GM19193 (cell line): ENCODE data around the gene OSTM1.

Experiments
- POLR2A ChIP-seq: IDR thresholded peaks from 4 replicates; pipeline ENCODE4 v1.6.1; 2011; ENCODE audit not compliant: insufficient read depth, insufficient read length; ENCODE audit errors: extremely low read depth

OSTM1 gene

DNA sequence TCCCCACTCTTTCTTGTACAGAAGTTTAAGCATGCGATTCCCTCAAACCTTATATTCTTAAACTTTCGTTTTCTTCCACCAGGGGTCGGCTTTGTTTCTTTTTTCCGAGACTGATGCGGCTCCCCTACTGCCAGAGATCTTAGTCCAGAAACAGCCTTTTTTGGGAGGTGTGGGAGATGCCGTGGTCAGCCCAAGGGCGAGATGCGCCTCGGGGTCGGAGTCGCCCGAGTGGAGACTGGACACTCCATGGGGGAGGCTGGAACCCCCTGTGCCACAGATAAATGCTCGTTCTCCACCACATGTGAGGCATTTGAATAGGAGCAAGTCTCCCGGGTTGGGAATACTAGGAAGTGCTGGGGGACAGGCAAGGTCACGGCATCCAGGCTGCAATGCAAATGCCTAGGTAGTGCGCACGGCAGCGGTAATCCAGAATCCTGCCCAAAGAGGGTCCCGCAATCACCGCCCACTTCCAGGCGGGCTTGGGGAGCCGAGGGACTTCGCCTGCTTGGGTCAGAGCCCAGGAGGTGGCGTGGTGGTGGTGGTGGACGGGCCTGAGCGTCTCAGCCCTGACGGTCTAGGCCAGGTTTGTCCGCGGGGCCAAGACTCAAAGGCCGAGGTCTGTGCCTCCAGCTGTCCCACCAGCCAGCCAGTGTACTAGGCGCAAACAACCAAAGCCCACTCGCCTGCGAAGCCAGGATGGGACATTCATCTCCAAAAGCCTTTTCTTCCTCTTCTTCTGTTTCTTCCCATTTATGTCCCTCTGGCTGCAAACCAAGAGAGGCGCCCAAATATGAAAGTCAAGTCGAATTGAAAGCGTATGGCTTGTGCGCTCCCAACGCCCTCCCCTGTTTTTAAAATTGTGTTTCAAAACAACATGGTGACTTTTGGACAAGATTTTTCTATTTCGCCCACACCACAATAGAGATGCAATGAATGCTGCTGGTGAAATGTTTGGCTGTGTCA lies 39.3 kb upstream of the OSTM1 start:
- no peak for TF ChIP-seq POLR2A

DNA sequence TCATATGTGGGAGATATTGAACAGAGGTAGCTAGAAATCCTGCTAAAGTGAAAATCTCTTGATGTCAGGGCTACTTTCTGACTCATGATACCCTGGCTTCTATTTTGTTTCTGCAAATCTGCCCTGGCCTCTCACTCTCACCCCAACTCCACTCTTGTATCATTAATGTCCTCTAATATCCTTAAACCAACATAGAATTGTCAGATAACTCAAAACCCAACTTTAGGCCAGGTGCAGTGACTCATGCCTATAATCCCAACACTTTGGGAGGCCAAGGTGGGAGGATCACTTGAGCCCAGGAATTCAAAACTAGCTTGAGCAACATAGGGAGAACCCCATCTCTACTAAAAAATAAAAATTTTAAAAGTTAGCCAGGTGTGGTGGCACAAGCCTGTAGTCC lies 33.8 kb upstream of the OSTM1 start:
- no peak for TF ChIP-seq POLR2A

DNA sequence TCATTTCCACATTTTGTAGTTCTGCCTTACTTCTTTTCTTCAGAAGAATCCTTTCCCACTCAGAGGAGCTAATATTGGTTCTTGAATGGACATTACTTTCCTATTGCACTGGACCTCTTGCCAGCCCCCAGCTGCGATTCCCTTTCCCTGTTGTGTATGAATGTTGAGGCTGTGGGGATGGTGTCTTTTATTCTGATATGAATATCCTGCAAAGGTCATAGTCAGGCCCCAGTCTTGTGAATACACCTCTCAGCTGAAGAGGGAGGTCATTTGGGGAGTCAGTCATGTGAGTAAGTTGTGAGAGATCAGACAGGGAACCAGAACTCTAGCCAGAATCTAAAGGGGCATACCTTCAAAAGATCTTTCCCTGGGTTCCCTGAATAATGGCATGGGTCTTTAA lies 32.6 kb upstream of the OSTM1 start:
- TF ChIP-seq POLR2A, result no peak

DNA sequence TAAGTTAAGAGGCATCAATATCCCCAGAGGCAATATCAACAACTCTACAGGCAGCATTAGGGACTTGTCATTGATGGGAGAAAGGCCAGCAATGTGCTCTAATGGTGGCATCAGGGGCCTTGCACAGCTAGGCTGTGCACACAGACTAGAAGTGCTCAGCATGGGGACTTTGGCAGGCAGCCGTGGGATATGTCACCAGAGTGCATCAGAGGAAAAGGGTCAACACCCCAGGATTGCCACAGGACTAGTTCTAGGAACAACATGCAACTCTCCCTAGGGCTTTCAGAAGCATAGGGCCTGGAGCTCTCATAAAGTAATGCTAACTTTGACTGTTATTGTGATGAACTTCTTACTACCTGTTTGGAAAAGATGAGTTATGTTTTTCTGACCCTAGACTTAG lies 32.2 kb upstream of the OSTM1 start:
- TF ChIP-seq POLR2A, result no peak

DNA sequence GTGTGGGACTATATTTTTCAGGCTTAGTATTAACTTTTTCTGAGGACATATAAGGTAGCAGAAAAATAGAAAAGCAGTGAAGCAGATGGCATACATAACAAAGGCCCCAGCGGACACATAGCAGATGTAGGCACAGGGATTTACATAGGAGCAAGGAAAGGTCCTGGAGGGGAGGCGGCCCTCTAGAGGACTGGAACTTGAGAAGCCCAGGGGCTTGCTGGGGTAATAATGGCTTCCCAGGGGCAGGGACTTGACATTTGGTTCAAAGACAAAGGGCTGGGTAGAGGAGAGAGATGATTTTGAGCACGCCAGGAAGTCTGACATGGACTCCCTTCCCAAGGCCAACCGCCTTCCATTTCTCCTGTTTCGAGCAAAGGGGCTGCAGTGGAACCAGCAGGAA lies 31.7 kb upstream of the OSTM1 start:
- TF ChIP-seq POLR2A, result no peak

DNA sequence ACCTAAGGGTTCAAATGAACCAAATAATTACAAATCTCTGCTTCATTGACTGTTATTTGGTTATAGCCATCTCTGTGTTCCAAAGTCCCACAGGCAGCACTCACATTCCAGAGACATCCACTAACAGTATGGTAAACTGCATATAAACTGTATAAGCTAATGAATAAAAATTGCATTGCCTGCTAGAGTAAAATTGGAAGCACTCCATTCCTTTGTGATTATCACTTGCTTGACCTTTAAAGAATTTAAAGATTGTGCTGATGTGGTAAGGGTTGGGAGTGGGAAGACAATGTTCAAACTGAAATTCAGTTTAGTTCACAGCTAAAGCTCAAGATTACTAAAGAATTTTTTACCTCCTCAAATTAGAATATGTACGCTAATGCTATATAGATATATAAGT lies 31.0 kb upstream of the OSTM1 start:
- TF ChIP-seq POLR2A, result no peak

DNA sequence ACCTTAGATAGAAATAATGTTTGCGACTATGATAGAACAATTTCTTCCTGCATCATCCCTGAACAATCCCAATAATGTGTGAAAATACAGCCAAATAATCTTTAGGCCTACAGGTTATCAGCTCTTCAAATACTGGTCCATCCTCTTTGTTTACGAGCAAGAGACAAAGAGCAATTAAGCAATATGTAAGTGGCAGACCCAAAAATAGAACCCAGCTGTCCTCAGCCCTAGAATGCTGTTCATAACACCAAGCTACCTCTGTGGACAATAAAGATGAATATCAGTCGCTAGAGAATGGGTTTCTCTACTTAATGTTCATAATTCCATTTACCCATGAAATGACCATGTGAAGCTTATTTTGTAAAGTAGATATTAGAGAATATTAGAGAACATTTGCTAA lies 28.4 kb upstream of the OSTM1 start:
- no peak for TF ChIP-seq POLR2A

DNA sequence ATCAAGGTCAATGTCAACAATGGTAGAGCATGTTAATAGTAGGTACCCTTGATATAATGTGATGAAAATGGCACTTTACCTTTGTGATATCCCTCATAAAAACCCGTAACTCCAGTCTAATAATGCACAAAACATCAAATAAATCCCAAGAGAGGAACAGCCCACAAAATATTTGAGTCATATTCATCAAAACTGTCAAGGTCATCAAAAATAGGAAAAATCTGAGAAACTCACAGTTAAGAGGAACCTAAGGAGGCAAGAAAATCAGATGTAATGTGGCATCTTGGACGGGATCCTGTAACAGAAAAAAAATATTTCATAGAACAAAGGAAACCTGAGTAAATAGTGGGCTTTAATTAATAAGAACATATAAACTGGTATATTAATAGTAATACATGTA lies 25.5 kb upstream of the OSTM1 start:
- no peak for TF ChIP-seq POLR2A

DNA sequence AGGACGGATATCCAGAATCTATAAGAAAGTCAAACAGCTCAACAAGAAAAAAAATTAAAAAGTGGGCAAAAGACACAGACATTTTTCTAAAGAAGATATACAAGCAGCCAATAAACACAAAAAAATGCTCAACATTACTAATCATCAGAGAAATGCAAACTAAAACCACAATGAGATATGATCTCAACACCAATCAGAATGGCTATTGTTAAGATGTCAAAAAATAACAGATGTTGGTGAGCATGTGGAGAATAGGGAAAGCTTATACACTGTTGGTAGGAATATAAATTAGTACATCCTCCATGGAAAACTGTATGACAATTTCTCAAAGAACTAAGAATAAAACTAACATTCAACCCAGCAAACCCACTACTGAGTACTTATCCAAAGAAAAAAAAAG lies 23.3 kb upstream of the OSTM1 start:
- TF ChIP-seq POLR2A, result no peak

DNA sequence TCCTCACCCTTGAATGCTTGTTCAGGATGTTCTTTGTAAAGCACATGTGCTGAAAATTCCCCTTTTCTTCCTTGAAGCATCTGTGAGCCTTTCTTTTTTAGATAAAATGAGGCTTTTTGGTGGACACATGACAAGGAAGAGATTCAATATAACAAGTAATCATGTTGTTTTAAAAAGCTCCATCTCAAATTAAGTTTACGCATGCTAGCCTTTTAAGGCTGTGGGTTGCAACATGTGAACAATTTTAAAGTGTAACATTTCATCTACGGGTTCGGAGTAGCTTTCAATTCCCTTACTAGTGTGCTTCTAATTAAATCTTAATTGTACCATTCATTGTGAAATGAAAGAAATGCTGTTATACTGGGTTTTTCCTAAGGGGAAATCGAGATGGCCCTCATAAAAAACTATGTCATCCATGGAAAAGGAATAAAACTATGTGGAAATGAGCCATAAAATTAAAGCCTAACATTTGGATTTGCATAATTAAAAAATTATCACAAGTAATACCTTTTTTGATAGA lies 19.3 kb upstream of the OSTM1 start:
- no peak for TF ChIP-seq POLR2A

DNA sequence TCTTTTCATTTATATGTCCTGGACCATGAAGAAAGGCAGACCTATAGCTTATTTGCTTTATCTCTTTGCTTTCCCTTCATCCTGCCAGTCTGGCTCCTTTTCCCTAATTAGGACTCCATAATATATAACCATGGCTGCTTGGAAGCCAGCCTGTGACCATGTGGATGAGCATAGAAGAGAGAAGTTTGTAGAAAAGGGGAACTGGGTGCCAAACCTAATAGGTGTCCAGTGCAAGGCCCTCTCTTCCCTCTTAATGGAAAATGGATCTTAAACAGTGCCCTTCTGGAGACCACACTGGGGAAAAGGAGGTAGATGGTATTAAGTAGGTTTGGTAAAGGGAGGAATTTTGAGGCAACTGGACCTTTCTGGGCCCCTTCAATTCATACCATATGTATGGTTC lies 16.7 kb upstream of the OSTM1 start:
- no peak for TF ChIP-seq POLR2A

DNA sequence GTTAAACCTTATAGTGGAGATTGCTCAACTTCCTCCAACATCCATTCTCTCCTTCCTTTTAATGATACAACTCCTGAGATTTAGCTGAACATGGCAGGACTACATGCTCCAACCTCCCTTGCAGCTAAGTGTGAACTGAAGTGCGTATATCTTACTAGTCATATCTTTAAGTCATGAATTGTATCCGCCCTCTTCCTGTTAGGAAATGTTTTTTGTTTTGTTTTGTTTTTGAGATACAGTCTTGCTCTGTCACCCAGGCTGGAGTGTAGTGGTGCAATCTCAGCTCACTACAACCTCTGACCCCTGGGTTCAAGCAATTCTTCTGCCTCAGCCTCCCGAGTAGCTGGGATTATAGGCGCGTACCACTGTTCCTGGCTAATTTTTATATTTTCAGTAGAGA lies 8.8 kb upstream of the OSTM1 start:
- no peak for TF ChIP-seq POLR2A

DNA sequence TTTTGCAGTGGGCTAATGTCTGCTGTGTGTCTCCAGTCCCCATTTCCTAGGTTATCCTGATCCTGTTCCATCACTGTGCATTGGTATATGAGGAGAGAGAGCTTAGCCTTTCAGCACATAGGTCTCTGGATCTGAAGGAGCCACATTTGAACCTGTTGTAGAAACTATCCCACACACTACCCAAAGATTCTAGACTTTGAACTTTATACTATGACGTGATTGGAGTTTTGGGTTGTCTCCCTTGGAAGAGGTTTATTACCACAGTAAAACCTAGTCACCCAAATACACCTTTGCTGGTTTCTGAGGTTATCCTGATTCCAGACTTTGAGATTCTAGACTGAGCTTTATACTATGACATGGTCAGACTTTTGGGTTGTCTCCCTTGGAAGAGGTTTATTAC lies 8.0 kb upstream of the OSTM1 start:
- no peak for TF ChIP-seq POLR2A

DNA sequence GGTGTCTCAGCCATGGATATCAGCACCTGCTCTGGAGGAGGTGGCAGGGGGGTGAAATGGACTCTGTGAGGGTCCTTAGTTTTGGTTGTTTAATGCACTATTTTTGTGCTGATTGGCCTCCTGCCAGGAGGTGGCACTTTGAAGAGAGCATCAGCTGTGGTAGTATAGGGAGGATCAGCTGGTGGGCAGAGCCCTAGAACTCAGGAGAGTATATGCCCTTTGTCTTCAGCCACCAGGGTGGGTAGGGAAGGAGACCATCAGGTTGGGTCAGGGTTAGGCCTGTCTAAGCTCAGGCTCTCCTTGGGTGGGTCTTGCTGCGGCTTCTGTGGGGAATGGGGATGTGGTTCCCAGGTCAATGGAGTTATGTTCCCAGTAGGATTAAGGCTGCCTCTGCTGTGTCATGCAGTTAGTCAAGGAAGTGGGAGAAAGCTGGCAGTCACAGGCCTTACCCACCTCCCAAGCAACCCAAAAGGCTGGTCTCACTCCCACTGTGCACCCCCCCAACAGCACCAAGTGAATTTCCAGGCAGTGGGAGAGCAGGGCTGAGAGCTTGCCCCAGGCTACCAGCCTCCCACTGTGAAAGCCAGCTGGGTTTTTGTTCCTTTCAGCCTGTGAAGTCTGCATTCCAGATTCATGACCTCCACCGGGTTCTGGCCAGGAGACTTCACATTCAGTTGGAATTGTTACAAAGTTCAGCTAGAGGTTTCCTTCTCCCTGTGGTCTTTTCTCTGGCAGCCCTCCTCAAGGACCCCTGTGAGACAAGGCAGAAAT lies 5.7 kb upstream of the OSTM1 start:
- no peak for TF ChIP-seq POLR2A

DNA sequence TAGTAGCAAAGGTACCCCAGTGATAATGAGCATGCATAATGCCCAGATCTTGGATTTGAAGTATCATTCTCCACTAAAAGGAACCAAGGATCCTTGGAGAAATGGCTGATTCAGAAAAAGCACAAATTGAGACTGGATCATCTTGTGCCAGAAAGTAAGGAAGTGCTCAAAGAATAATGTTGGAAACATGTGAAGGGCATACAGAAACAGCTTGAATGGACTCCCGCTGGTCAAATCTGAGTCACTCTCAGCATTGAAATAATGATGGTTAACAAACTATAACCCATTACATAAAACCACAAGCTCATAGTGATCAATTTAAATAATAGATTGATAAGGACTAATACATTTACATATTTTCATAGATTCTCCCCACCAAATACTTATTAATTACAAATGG lies 3.6 kb upstream of the OSTM1 start:
- TF ChIP-seq POLR2A, result no peak

DNA sequence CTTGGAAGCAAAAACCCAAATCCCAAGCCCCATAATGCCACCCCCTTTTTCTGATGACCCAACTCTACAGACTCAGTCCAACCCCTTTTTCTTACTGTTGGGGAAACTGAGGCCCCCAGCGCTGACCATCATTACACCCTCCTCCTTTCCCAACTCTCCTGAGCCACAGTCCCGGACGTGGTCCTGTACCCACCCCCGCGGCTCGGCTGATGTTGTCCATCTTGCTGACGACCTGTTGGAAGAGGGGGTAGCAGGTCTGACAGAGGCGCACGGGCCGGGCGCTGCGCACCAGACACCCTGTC lies 533 bp downstream of the OSTM1 start:
- TF ChIP-seq POLR2A, result no peak
